HG03378 (cell line): ENCODE data around the gene RNF138.
"Not testable (repeated sequence)": the region's sequence is repeated elsewhere in the genome, so short reads cannot be mapped to it uniquely, and the experiment has no call there.

Source experiments
- ATAC-seq: cut with Tn5 transposase; IDR thresholded peaks from one replicate; pipeline ENCODE4 v1.9.1; 2021; ENCODE audit warnings: mild to moderate bottlenecking, moderate library complexity; ENCODE audit not compliant: unreplicated experiment

RNF138 gene

DNA sequence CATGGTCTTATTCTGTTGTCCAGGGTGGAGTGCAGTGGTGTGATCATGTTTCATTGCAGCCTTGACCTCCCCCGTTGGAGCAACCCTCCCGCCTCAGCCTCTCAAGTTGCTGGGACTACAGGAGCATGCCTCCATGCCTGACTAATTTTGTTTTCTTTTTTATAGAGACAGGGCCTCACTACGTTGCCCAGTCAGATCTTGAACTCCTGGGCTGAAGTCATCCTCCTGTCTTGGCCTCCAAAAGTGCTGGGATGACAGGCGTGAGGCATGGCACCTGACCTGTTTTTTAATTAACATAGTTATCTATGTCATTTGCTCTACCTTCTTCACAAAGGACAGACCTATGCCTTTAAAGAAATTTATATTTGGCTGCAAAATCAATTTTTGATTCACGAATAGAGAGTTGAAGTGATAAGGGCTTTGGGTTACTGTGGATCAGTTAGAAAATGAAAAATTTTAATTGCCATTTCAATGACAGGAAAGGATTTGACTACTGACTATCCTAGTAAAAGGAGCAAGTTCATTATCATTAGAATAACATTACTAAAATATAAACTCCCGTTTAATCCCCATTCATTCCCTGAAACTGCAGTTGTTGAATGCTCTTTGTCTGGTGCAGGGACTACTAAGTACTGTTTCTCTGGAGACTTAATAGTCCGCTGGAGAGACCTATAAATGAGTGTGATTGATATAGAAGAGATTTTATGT lies 3.7 kb downstream of the RNF138 start:
- ATAC-seq: no peak

DNA sequence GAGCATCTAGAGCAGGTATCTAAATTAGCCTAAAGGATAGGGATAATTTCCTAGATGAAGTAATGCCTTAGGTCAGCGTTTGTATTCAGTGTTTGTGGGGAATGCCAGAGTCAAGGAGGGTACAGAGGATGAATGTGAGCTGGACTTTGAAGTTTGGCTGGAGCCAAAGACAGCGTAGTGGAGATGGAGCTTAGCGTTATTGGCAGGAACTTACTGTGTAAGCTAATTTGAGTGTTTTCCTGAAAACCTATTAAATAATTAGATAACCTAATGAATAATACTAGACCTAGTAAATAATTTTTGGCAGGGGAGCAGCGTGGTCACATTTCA lies 4.2 kb downstream of the RNF138 start:
- ATAC-seq: no peak

DNA sequence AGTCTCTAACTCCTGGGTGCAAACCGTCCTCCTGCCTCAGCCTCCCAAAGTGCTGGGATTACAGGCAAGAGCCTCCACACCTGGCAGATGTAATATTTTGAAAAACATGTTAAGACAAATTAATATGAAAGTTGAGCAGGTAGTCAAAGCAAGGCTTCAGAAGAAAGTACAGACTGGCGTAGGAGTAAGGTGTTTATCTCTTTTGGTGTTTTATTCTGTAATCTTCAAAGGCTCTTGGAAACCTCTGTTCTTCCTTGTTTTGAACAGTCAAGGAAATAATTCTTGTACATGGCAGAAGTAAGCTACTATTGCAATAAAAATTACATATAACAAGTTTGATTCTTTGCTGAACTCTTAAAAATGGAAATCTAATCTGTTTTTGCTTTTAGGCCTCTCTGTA lies 5.3 kb downstream of the RNF138 start:
- no peak for ATAC-seq

DNA sequence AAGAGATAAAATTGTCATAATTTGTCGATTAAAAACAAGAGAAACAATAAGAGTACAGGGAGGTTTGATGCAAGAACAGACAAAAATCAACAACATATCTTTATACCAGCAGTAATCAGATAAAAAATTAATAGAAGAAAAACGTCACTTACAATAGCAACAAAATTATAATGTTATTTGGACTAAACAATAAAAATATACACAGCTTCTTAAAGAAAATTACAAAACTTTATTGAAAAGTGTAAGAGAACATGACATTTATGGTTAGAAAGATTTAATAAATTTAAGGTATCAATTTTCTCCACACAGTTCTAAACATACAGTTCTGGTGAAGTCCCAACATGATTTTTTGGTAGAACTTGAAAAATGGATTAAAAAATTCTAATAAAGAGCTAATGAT lies 12.8 kb downstream of the RNF138 start:
- ATAC-seq: no peak

DNA sequence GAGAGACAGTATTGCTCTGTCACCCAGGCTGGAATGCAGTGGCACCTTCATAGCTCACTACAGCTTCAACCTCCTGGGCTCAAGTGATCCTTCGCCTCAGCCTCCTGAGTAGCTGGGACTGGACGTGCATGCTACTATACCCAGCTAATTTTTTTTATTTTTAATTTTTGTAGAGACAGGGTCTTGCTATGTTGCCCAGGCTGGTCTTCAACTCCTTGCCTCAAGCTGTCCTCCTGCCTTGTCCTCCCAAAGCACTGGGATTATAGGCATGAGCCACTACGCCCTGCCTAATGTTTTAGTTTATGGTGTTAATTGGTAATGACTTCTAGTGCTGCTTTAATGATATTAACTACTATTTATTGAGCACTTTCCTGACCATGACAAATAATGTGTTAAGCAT lies 18.3 kb downstream of the RNF138 start:
- ATAC-seq: no peak

DNA sequence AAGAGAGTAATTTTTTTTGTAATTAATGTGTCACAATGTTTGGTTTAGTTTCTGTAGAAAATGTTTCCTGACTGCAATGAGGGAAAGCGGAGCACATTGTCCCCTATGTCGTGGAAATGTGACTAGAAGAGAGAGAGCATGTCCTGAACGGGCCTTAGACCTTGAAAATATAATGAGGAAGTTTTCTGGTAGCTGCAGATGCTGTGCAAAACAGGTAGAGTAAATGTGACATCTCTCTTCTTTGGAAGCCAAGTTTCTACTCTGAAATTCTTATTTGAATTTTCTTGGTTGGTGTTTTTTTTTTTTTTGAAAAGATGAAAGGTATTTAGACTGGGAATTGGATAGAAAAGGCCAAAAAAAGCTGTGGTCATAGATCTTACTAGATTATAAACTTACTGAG lies 20.0 kb downstream of the RNF138 start:
- ATAC-seq: no peak

DNA sequence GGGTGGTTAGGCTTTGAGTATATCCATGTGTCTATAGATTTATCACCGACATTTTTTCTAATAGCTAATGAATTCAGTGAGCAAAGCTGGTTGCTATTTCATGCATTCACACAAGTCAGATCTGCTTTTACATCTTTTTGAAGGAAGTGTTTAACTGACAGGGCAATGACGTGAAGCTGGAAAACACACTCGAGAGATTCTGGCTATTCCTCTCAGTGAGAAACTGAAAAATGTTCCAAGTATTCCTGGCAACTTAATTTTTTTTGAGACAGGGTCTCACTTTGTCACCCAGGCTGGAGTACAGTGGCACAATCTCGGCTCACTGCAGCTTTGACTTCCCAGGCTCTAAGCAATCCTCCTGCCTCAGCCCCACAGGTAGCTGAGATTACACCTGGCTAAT lies 21.2 kb downstream of the RNF138 start:
- no peak for ATAC-seq

DNA sequence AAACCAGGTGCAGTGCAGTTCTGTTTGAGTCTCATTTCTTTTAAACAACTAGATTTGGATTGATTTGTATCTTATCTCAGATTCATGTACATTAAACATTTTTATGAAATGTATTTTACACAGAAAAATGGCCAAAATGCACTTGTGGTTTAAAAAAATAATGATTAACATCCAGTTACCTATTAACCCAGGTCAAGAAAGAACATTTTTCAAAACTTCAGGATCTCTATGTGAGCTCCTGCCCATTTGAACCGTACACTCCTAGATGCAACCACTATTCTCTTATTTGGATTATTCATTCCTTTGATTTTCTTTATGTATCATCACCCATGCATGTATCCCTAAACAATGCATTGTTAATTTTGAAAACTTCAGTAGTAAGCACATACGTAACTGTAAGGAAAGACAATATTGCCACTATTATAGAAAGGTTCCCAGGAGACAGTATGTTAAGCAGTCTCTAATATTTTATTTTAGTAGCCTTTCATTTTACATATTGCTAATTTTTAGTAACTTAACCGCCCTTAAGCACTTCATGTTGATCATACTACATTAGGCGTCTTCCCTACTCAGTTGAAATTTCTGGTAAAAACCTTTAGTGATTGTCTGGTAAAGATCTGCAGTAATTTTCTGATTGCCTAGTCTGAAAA lies 22.7 kb downstream of the RNF138 start:
- no peak for ATAC-seq

DNA sequence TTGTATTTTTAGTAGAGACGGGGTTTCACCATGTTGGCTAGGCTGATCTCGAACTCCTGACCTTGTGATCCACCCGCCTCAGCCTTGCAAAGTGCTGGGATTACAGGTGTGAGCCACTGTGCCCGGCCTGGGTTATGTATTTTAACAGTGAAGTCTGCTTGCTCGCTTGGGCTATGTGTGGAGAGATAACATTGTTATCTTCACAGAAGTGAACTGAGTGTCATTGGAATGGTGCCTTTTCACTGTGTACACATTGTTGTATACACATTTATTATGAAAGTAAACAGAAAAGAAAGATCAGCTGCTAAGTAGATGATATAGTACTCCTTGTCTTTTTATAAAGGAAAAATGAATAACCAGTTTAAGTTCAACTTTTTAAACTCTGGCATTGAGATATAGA lies 30.4 kb downstream of the RNF138 start:
- ATAC-seq: no peak

DNA sequence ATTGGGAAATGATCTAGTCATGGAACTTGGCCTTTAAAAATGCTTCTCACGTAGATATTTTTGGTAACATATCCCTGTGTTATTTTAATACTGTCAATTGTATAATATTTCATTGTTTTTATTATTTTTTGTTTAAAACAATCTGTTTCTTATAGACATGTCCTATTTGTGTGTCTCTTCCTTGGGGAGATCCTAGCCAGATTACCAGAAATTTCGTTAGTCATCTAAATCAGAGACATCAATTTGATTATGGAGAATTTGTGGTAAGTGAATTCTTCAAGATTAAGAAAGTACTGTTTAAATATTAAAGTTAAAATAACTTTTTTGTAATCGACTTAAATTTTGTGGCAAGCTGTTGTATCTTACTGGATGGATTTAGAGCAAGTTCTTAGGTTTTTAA lies 34.9 kb downstream of the RNF138 start:
- no peak for ATAC-seq

DNA sequence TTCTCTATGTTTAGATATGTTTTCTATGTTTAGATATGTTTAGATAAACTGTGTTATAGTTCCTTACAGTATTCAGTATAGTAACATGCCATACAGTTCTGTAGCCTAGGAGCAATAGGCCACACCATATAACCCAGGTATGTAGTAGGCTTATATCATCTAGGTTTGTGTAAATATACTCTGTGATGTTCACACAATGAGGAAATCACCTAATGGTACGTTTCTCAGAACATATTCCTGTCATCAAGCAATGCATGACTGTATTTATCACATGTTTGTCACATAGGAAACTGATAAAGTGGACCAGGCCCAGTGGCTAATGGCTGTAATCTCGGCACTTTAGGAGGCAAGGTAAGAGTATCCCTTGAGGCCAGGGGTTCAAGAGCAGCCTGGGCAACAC lies 44.0 kb downstream of the RNF138 start:
- no peak for ATAC-seq

DNA sequence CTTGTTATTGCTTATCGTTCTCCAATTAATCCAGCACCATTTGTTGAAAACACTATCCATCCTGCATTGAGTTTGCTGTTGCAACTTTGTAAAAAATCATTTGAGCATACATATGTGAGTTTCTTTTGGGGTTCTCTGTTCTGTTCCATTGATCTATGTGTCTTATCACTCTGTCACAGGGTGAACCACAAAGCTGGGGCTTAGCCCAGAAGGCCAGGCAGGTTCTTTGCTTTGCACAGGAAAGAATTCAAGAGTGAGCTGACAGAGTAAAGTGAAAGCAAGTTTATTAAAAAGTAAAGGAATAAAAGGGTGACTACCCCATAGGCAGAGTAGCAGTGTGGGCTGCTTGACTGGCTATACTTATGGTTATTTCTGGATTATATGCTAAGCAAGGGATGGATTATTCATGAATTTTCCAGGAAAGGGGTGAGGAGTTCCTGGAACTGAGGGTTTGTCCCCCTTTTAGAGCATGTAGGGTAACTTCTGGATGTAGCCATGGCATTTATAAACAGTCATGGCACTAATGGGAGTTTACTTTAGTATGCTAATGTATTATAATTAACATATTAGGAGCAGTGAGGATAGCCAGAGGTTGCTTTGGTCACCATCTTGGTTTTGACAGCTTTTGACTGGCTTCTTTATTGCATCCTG lies 46.8 kb downstream of the RNF138 start:
- no peak for ATAC-seq

DNA sequence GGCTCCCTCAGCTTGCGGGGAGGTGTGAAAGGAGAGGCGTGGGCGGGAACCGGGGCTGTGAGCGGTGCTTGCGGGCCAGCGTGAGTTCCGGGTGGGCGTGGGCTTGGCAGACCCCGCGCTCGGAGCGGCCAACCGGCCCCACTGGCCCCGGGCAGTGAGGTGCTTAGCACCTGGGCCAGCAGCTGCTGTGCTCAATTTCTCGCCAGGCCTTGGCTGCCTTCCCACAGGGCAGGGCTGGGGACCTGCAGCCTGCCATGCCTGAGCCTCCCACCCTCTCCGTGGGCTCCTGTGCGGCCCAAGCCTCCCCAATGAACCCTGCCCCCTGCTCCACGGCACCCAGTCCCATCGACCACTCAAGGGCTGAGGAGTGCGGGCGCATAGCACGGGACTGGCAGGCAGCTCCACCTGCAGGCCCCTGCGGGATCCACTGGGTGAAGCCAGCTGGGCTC lies 48.2 kb downstream of the RNF138 start:
- no peak for ATAC-seq

DNA sequence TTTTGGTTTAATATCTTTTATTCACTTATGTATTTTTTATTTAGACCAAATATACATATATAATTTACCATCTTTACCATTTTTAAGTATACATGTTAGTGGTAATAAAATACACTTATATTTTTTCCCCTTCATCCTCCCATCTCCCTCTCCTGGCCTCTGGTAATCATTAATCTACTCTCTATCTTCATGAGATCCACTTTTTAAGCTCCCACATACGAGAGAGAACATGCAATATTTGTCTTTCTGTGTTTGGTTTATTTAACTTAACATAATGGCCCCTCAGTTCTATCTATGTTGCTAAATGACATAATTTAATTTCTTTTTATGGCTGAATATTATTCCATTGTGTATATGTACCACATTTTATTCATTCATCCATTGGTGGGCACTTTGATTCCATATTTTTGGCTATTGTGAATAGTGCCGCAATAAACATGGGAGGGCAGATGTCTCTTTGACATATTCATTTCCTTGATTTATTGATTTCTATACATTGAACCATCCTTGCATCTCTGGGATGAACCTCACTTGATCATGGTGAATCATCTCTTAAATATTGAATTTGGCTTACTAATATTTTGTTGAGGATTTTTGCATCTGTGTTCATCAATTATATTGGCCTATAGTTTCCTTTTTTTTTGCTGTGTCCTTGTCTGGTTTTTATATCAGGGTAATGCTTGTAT lies 56.7 kb downstream of the RNF138 start:
- no peak for ATAC-seq

DNA sequence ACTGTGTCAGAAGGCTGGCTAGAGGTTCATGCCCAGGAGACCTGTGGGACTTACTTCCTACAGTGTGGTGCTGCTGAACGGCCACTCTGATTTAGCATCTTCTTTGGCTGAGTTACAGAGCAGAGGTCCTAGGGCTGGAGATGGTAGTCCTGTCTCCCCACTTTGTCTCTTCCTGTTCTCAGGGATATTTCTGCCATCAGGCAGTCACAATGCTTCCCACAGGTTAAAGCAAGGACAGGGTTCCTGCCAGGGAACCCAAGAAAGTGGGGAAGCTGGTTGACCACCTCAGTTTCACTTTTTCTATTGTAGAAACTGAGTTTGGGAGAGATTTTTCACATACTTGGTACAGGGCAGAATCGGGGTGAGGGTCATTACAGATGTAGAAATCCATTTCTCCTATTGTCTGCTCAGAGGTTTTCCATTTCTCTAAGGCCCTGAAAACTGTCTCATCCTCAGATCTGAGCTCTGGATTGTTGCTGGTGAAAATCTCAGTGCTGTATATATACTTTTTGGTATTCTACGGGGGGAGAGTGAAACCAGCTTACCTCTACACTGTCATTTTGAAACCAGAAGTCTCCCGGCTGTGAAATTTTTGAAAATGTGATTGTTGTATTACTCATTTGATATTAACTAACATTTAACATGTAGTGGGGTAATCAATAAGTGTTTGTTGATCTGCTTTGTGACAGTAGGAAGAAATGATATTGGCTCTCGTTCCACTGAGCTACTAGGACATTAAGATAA lies 61.2 kb downstream of the RNF138 start:
- peak; percentile 91 for ATAC-seq

DNA sequence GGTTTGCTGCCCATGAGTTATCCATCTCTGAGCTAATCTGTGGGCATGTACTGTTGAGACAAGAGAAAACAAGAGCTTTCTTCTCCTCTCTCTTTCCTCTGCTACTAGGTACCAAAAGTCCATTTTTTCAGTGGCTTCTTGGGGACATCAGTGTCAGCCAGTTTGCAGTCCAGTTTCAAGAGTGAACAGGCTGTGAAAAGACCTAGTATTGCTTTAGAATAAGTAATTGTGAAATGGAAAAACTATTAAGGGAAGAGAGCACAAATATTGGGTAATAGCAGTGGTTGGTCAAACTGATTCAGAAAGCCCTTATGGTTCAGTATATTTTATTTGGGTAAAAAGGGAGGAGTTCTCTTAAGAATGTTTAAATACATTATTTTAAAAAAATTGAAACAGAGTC lies 65.2 kb downstream of the RNF138 start:
- ATAC-seq: no peak

DNA sequence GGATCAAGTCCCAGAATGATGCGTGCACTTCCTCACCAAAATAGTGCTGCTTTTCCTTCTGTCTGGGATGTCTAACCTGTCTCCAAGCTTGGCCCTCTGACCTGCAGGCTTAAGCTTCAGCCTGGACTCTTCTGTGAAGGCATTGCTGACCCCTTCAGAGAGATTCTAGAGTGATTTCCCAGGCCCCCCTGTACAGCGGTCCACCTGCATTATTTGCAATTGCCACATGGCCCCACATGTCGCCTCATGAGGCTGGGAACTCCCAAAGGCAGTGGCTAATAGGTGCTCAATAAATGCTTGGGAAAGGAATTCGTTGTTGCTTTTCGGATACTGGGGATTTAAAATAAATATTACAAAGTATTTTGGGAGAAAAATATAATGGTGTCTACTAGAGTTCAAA lies 65.9 kb downstream of the RNF138 start:
- no peak for ATAC-seq

DNA sequence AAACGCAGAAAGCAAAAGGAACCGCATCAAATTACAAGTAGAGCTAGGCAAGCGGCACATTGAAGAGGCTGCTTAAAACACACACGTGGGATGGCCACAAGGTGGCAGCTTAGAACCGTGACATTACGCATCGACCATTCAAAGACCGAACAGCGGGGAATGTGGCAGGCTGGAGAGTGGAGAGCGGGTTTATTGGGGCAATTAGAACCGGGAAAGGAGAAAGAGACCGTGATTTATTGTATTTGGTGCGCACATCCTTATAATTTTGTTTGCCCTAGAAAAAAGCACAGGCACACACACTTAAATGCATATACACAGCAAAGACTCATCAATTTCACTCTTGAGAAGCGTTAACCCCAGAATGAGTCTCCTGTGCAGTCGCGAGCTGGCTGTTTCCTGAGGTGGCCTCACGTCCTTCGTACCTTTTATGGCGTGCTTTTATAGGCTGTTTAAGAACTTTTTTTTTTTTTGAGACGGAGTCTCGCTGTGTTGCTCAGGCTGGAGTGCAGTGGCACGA lies 66.5 kb downstream of the RNF138 start:
- peak; percentile 95 for ATAC-seq

DNA sequence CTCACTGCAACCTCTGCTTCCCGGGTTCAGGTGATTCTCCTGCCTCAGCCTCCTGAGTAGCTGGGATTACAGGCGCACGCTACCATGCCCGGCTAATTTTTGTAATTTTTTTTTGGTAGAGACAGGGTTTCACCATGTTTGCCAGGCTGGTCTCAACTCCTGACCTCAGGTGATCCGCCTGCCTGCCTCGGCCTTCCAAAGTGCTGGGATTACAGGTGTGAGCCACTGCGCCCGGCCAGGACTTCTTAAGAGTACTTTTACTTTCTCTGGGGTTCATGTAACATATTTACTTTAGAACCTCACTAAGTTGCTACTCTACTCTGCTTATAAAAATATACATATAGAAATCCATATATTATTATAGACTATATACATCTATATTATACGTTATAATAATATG lies 67.0 kb downstream of the RNF138 start:
- not testable (repeated sequence) for ATAC-seq

DNA sequence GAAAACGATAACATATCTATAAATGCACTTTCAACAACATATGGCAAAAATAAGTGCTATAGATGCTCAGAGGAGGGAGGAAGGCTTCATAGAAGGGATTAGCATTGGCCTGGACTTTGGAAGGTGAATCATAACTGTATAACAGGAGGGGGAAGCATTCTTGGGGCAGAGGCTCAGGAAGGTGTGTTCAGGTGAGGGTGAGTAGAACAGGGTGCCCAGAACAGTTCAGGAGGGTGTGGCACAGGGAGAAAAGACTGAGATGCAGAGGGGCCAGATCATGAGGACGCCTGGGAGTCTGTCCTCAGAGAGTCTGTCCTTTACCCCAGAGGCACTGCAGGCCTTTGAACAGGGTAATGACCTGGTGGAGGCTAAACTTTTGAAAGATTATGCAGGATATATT lies 68.9 kb downstream of the RNF138 start:
- no peak for ATAC-seq
